IMR-90 (cell line): ENCODE data around the gene NELL1. TPM values are rescaled to one million over a fixed set of nuclear protein-coding genes. Genes with fewer than 3 reads are reported as not detected.

Source experiments
- ATAC-seq: fragments of 200-7000 bp; cut with Tn5 transposase; 2 replicates; pipeline ENCODE4 v1.9.1; 2020; ENCODE audit warnings: low read depth, mild to moderate bottlenecking, moderate library complexity
- BruUV-seq: library from RNA; stranded (reverse); fragments of 400-500 nt; replicated peaks from 2 replicates; lab custom pipeline; 2021; lab: Mats Ljungman, UMichigan
- CTCF ChIA-PET: fragments of 300-600 bp; formaldehyde crosslinking; extraction: SDS; loops from one replicate; lab custom pipeline; 2021; ENCODE audit warnings: antibody characterized with exemption; lab: Yijun Ruan, JAX
- POLR2A ChIA-PET: fragments of 300-600 bp; sonication (Branson Sonifier 250); formaldehyde crosslinking; loops from one replicate; lab custom pipeline; 2022; ENCODE audit warnings: antibody characterized with exemption; ENCODE audit not compliant: unreplicated experiment; lab: Charles Lee
- DNase-seq: peaks from one replicate; pipeline ENCODE4 v3.0.0; 2013
- H2AFZ ChIP-seq: replicated peaks from 2 replicates; pipeline ENCODE3; 2013; ENCODE audit warnings: low read length, mild to moderate bottlenecking; ENCODE audit not compliant: poor library complexity
- H2AK5ac ChIP-seq: 2 replicates; pipeline ENCODE4 v1.6.1; 2013; ENCODE audit warnings: low read depth, low read length, inconsistent platforms
- H2AK9ac ChIP-seq: replicated peaks from 2 replicates; pipeline ENCODE3; 2013; ENCODE audit warnings: mild to moderate bottlenecking, low read depth, low read length, moderate library complexity; ENCODE audit not compliant: poor library complexity
- H2BK120ac ChIP-seq: 2 replicates; pipeline ENCODE4 v1.6.1; 2013; ENCODE audit warnings: low read depth, low read length, inconsistent platforms
- H2BK15ac ChIP-seq: 3 replicates; pipeline ENCODE4 v1.6.1; 2013; ENCODE audit warnings: low read depth, low read length, inconsistent platforms
- H2BK20ac ChIP-seq: 2 replicates; pipeline ENCODE4 v1.6.1; 2013; ENCODE audit warnings: low read depth, mild to moderate bottlenecking, inconsistent platforms, low read length, moderate library complexity
- H2BK5ac ChIP-seq: 2 replicates; pipeline ENCODE4 v1.6.1; 2013; ENCODE audit warnings: mild to moderate bottlenecking, low read depth, low read length, inconsistent platforms; ENCODE audit not compliant: poor library complexity, severe bottlenecking
- H3K14ac ChIP-seq: replicated peaks from 2 replicates; pipeline ENCODE4 v1.6.1; 2013; ENCODE audit warnings: low read depth, low read length, inconsistent platforms
- H3K18ac ChIP-seq: 2 replicates; pipeline ENCODE4 v1.6.1; 2013; ENCODE audit warnings: low read depth, low read length, control low read depth
- H3K23ac ChIP-seq: 2 replicates; pipeline ENCODE4 v1.6.1; 2013; ENCODE audit warnings: low read depth, low read length, inconsistent platforms
- H3K27ac ChIP-seq: 2 replicates; pipeline ENCODE4 v1.5.1; 2013; ENCODE audit warnings: mild to moderate bottlenecking, control low read depth, low read length; ENCODE audit not compliant: insufficient read depth
- H3K27me3 ChIP-seq: 2 replicates; pipeline ENCODE4 v1.6.1; 2013; ENCODE audit warnings: low read length; ENCODE audit not compliant: control insufficient read depth, insufficient read depth
- H3K36me3 ChIP-seq: 2 replicates; pipeline ENCODE4 v1.6.1; 2013; ENCODE audit warnings: low read length, mixed read lengths; ENCODE audit not compliant: control insufficient read depth, insufficient read depth
- H3K4ac ChIP-seq: 2 replicates; pipeline ENCODE4 v1.6.1; 2013; ENCODE audit warnings: low read depth, low read length, inconsistent platforms
- H3K4me1 ChIP-seq: 2 replicates; pipeline ENCODE4 v1.6.1; 2013; ENCODE audit warnings: low read length, mixed read lengths; ENCODE audit not compliant: control insufficient read depth, insufficient read depth
- H3K4me2 ChIP-seq: 2 replicates; pipeline ENCODE4 v1.6.1; 2013; ENCODE audit warnings: low read depth, mild to moderate bottlenecking, control low read depth, low read length, moderate library complexity
- H3K4me3 ChIP-seq: 2 replicates; pipeline ENCODE4 v1.5.1; 2013; ENCODE audit warnings: low read depth, mild to moderate bottlenecking, control low read depth, low read length, moderate library complexity; ENCODE audit not compliant: insufficient read depth
- H3K56ac ChIP-seq: 2 replicates; pipeline ENCODE4 v1.6.1; 2013; ENCODE audit warnings: low read length, inconsistent platforms; ENCODE audit not compliant: insufficient read depth; ENCODE audit errors: extremely low read depth
- H3K79me1 ChIP-seq, 2 experiments: 2 replicates each; pipeline ENCODE4 v1.6.1; 2013; ENCODE audit warnings: low read length in 2 of 2, inconsistent platforms in 1 of 2, low read depth in 1 of 2
- H3K9ac ChIP-seq: 2 replicates; pipeline ENCODE4 v1.6.1; 2013; ENCODE audit warnings: low read depth, low read length, control low read depth
- H3K9me1 ChIP-seq: 2 replicates; pipeline ENCODE4 v1.6.1; 2013; ENCODE audit warnings: low read length, inconsistent platforms; ENCODE audit not compliant: insufficient read depth
- H3K9me3 ChIP-seq: 2 replicates; pipeline ENCODE4 v1.6.1; 2013; ENCODE audit warnings: low read length; ENCODE audit not compliant: control insufficient read depth, insufficient read depth
- H4K20me1 ChIP-seq: 2 replicates; pipeline ENCODE4 v1.6.1; 2013; ENCODE audit warnings: low read length, inconsistent platforms; ENCODE audit not compliant: insufficient read depth
- H4K5ac ChIP-seq: 2 replicates; pipeline ENCODE4 v1.6.1; 2013; ENCODE audit warnings: mild to moderate bottlenecking, low read depth, low read length, control low read depth
- H4K8ac ChIP-seq, 2 experiments: 2 replicates each; pipeline ENCODE4 v1.6.1; 2013; ENCODE audit warnings: low read depth in 2 of 2, low read length in 2 of 2, control low read depth in 1 of 2, inconsistent platforms in 1 of 2
- H4K91ac ChIP-seq: 2 replicates; pipeline ENCODE4 v1.6.1; 2013; ENCODE audit warnings: low read depth, low read length, inconsistent platforms; ENCODE audit not compliant: insufficient read depth
- BHLHE40 ChIP-seq: fragments of 150-350 bp; IDR thresholded peaks from 2 replicates; pipeline ENCODE4 v1.6.1; 2016; ENCODE audit warnings: mild to moderate bottlenecking, low read depth, low read length
- CEBPB ChIP-seq: IDR thresholded peaks from 2 replicates; pipeline ENCODE4 v1.6.1; 2012; ENCODE audit warnings: low read depth, low read length, improper control_type of control experiment
- CHD1 ChIP-seq: IDR thresholded peaks from 2 replicates; pipeline ENCODE4 v1.6.1; 2012; ENCODE audit warnings: low read depth, low read length, improper control_type of control experiment
- MAFK ChIP-seq: IDR thresholded peaks from 2 replicates; pipeline ENCODE4 v1.6.1; 2012; ENCODE audit warnings: low read depth, low read length, improper control_type of control experiment
- MXI1 ChIP-seq: IDR thresholded peaks from 2 replicates; pipeline ENCODE4 v1.6.1; 2012; ENCODE audit warnings: low read depth, mild to moderate bottlenecking, low read length, moderate library complexity, borderline replicate concordance
- NFE2L2 ChIP-seq: fragments of 150-350 bp; IDR thresholded peaks from 2 replicates; pipeline ENCODE4 v1.6.1; 2016; ENCODE audit warnings: low read depth, mild to moderate bottlenecking, low read length
- RAD21 ChIP-seq: IDR thresholded peaks from 2 replicates; pipeline ENCODE4 v1.6.1; 2012; ENCODE audit warnings: low read length, improper control_type of control experiment
- RCOR1 ChIP-seq: IDR thresholded peaks from 2 replicates; pipeline ENCODE4 v1.6.1; 2012; ENCODE audit warnings: mild to moderate bottlenecking, low read length, improper control_type of control experiment; ENCODE audit not compliant: insufficient replicate concordance
- RFX5 ChIP-seq: IDR thresholded peaks from 2 replicates; pipeline ENCODE4 v1.8.0; 2012; ENCODE audit warnings: low read depth, mild to moderate bottlenecking, low read length, moderate library complexity
- SMC3 ChIP-seq: fragments of 150-350 bp; IDR thresholded peaks from 2 replicates; pipeline ENCODE4 v1.6.1; 2016; ENCODE audit warnings: low read depth, mild to moderate bottlenecking, antibody characterized with exemption, low read length, moderate library complexity
- WGBS, 2 experiments: methylation state at CpG; one replicate each; pipeline versions ENCODE4 v1.1.5 to v1.1.7; 2013; ENCODE audit warnings: missing lambda C conversion rate in 2 of 2; ENCODE audit not compliant: insufficient read length in 1 of 2; ENCODE audit errors: extremely low coverage in 2 of 2; 5-methylcytosine and 5-hydroxymethylcytosine counted together
- dilution Hi-C: fragments of 300-500 bp; cut with HindIII; formaldehyde crosslinking; loops from one replicate; pipeline ENCODE4 v1.14.3; 2018; ENCODE audit warnings: low sequenced_read_pairs; ENCODE audit not compliant: unreplicated experiment
- in situ Hi-C: fragments of 300-500 bp; cut with MboI; formaldehyde crosslinking; loops from 3 replicates; pipeline ENCODE4 v1.14.3; 2019; ENCODE audit warnings: low sequenced_read_pairs, inconsistent platforms, mixed read lengths
- intact Hi-C: fragments of 100-400 bp; cut with micrococcal nuclease; formaldehyde crosslinking; loops from 2 replicates; pipeline ENCODE4 v1.10.0; 2022
- polyA plus RNA-seq, 3 experiments: library from polyadenylated mRNA; depleted of rRNA; stranded (reverse); fragments of >200 nt; gene quantifications; 2 replicates each; pipeline ENCODE4 v1.2.3, GENCODE V29; 2012; ENCODE audit warnings: low replicate concordance in 1 of 3
- total RNA-seq: library from RNA; depleted of rRNA; stranded (reverse); fragments of >200 nt; gene quantifications from 2 replicates; pipeline ENCODE4 v1.2.3, GENCODE V29; 2012
- TF ChIP-seq, protein P1 (sequence below): fragments of 150-350 bp; IDR thresholded peaks from 2 replicates; pipeline ENCODE4 v1.6.1; 2016; ENCODE audit warnings: low read depth, mild to moderate bottlenecking, low read length, moderate library complexity, borderline replicate concordance

NELL1 gene
- total and polyA plus RNA-seq, 2 of the 4 experiments (the other 2 are of a cell fraction): not detected

DNA sequence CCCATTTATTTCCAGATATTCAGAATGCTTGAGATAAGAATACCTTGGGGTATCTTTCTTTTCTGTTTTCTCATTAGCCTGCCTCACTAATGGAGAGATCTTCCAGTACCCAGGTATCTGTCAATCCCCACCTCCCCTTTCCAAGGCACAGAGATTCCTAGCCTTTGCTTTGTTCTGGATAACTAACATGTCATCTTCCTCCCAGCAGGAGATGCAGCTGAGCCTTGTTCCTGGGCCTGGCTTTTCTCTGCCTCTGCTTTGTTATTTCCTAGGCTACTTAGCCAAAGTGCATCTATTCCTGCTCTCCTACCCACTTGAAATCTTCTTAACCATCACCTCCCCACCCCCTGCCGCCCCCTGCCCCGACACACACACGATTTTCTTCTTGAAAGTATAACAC is 297.1 kb downstream of the NELL1 start:
- no peak overlapping the region for H3K18ac ChIP-seq
- no peaks in the 10 kb centered on the region for H4K20me1 ChIP-seq
- H3K23ac ChIP-seq: no peak overlapping the region
- TF ChIP-seq MXI1 (no peak), MAFK (no peak), RFX5 (no peak), CEBPB (no peak), SMC3 (no peak), BHLHE40 (no peak), RCOR1 (no peak), RAD21 (no peak), NFE2L2 (no peak), CHD1 (no peak)
- TF ChIP-seq, protein P1, sequence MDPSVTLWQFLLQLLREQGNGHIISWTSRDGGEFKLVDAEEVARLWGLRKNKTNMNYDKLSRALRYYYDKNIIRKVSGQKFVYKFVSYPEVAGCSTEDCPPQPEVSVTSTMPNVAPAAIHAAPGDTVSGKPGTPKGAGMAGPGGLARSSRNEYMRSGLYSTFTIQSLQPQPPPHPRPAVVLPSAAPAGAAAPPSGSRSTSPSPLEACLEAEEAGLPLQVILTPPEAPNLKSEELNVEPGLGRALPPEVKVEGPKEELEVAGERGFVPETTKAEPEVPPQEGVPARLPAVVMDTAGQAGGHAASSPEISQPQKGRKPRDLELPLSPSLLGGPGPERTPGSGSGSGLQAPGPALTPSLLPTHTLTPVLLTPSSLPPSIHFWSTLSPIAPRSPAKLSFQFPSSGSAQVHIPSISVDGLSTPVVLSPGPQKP: no peak
- no TSS peak for BruUV-seq
- intact Hi-C loops (no loop called here), in situ Hi-C loops (no loop called here), dilution Hi-C loops (no loop called here)
- H3K9ac ChIP-seq: no peak overlapping the region
- H3K4me3 ChIP-seq: no peak overlapping the region
- ChIA-PET POLR2A (no interaction called here), CTCF (no interaction called here)
- H3K27ac ChIP-seq: no peak overlapping the region
- H2AFZ ChIP-seq: no peak overlapping the region
- H3K4me2 ChIP-seq: no peak overlapping the region
- no peaks in the 10 kb centered on the region for H3K79me1 ChIP-seq
- no peak overlapping the region for H2BK15ac ChIP-seq
- H3K4me1 ChIP-seq: no peaks in the 10 kb centered on the region
- no peak overlapping the region for H3K56ac ChIP-seq
- H2BK5ac ChIP-seq: no peak overlapping the region
- H4K8ac ChIP-seq: no peak overlapping the region
- ATAC-seq: no peak
- WGBS, 2 experiments: no CpG with 5 or more reads among the region's 3 CpGs
- no peaks in the 10 kb centered on the region for H3K36me3 ChIP-seq
- no peak overlapping the region for H2BK120ac ChIP-seq
- H3K9me1 ChIP-seq: no peaks in the 10 kb centered on the region
- no peak overlapping the region for H3K14ac ChIP-seq
- no peak overlapping the region for H4K5ac ChIP-seq
- no peak overlapping the region for H3K4ac ChIP-seq
- no peak overlapping the region for H2AK9ac ChIP-seq
- DNase-seq: no peak
- peaks cover 6% of the 10 kb centered on the region; the same call in 1 of the 2 replicates for H3K9me3 ChIP-seq
- no peak overlapping the region for H4K91ac ChIP-seq
- no peak overlapping the region for H2BK20ac ChIP-seq
- H2AK5ac ChIP-seq: no peak overlapping the region
- H3K27me3 ChIP-seq: no peaks in the 10 kb centered on the region
